DMS79 treated with DMSO at 0.1 percent for 48 hours (cell line): Measurements from ENCODE around the gene NAPA.

Source experiments
- DNase-seq: peaks from one replicate; lab custom pipeline; 2025; lab: John Stamatoyannopoulos, UW

NAPA gene

DNA sequence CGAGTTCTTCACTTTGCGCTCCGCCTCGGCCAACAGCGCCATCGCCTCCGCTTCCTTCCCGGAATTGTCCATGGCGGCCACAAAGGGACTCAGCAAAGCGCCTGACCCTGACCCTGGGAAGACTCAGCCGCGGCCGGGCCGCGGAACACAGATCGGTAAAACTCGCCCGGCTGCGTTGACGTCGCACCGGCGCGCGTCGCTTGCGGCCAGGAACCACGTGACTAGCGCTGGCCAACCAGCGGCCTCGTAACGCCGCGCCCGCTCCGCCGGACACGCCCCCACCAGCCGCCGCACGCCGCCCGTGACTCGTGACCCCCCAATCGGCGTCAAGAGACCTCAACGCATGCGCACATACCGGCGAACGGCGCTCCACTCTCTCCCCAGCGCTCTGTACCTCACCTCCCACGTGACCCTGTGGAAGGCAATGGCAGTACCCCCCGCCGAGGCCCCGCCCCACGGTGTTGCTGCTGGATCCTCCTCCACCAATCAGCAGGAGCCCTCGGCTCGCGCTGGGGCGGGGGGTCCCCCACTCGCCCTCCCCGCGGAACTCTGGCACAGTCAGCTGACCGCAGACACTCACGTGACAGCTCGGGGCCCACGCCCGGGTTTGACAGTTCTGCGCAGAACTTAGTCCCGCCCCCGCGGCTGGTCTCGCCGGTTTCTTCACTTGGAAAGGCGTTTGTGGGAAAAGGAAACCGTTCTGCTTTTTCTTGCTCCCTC is at the start of gene NAPA:
NAPA (minus strand) TSS at position 195 of the 720 bp plus-strand sequence; CDS start at position 72, 123 bp downstream.
- peak; percentile 99 for DNase-seq

DNA sequence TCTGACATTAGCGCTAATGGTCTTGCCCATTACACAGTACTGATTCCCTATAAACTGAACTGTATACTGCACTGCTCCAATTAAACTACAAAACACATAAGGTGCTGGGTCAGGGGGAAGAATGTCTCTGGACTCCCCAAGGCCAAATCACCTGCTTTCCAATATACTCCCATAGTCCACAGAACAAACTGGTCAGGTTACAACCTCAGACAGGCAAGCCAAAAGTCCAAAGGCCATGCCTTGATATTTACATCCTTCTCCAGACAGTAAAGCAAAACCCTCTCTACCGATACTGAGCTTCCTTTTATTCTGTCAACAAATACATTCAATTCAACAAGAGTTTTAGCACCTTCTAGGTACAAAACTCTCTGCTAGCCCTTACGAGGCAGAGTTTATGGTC is 49.2 kb upstream of the NAPA start:
- no peak for DNase-seq

DNA sequence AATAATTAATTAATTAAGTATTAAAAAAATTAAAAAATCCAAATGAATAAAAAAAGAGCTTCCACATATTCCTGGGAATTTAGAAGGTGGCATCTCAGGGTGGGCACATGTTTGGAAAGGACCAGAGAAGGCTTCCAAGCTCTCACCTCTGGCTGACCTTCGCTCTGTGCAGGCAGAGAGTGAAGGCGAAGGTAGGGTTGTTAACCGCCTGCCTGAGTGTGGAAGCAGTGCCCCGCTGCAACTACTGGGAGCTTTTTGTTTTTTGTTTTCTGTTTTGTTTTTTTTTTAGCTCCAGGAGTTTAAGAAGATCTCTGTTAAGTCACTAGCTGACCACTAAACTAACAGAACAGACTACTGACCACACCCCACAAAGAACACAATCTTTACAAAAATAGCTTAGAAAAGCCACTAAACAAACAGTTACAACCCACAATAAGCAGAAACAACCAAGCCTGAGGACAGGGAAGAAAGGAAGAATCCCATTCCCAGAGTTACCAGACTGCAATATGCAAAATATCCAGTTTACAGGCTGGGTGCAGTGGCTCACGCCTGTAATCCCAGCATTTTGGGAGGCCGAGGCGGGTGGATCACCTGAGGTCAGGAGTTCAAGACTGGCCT is 46.7 kb upstream of the NAPA start:
- DNase-seq = no peak

DNA sequence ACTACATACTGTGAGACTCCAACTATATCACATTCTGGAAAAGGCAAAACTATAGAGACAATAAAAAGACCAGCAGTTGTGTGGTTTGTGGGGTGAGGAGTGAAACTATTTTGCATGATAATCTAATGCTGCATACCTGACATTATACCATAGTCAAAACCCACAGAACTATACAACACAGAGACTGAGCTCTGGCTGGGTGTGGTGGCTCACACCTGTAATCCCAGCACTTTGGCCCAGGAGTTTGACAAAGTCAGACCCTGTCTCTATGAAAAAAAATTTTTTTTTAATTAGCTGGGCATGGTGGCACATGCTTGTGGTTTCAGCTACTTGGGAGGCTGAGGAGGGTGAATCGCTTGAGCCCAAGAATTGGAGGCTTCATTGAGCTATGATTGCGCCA is 46.1 kb upstream of the NAPA start:
- DNase-seq = no peak

DNA sequence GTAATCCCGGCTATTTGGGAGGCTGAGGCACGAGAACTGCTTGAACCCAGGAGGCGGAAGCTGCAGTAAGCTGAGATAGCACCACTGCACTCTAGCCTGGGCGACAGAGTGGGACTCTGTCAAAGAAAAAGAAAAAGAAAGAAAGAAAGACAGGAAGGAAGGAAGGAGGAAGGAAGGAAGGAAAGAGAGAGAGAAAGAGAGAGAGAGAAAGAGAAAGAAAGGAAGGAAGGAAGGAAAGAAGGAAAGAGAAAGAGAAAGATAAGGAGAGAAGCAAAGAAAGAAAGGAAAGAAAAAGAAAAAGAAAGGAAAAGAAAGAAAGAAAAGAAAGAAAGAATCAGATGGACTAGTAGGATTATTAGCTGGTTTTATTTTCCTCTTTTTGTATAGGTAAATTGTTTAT is 35.3 kb upstream of the NAPA start:
- no peak for DNase-seq

DNA sequence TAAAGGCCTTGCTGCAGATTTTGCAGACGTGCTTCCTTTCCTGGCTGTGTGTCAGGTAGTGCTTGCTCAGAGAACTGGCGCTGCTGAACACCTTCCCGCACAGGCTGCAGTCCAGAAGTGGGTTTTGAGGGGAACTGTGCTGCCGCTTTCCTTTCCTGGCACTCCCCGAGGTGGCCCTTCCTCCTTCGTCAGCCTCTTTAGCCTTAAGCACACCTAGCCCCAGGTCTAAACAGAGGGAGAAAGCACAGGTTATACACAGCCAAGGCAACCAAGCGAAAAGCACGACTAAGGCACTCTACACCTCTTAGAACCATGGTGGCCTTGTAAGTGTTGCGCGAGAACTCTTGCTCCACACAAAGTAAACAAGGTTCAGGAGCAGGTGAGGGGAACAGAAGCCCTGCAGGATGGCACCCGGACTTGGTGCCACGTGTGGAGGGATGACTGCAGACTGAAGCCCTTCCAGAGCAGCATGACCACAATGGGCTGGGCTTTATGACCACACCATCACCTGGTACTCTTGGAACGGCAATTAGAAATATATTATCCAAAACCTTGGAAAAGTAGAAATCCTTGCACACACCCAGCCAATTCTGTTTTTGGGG is 34.5 kb upstream of the NAPA start:
- DNase-seq = peak; percentile 94

DNA sequence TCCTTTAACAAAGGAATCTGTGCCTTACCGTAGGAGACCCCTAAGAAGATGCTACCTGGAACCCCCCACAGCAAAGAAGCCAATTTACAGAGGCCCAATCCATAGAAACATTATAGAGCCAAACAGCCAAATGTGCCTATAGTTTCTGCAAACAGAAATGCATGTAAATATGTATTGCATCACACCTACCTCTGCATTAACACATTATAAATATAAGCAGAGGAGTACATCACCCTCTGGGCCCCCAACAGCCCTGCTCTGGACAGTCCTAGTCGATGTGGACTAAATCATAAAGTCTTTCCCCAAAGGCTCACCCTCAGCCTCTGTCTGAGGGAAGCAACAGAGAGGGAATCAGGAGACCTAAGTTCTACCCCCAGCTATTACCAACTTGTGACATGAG is 32.3 kb upstream of the NAPA start:
- no peak for DNase-seq

DNA sequence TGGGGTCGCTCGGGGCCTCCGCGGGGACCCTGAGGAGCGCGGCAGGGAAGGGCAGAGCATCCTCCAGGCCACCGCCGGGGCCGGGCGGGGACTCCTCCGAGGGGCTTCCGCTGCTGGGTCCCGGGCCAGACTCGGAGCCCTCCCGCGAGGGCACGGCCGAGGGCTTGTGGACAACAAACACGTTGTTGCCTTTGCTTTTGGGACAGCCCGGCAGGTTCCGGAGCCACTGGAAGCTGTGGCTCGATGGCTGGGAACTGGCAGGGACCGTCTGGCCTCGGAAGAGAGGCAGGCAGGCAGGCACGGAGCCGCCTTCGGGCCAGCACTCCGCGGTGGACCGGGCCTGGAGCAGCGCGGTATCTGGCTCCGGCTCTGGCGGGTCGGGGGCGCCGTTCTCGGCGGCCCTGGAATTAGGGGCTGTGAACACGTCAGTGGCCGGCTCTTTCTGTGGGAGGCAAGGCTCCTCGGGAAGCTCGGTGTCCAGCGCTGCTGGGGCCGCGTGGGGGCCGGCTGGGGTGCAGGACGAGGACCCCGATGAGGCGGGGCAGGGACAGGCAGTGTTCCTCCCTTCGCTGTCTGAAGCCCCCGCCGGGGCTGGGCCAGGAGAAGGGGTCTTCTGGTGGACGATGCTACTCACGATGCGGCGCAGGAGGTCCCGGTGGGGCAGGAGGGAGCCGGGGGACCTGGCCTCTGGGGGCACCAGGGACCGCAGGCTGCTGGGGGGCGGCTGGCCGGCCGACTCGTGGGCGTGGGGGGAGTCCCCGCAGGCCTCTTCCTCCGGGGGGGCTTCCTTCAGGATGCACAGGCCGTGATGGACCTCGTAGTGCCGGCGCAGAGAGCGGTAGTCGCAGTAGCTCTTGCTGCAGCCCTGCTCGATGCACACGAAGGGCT is 30.4 kb upstream of the NAPA start:
- no peak for DNase-seq

DNA sequence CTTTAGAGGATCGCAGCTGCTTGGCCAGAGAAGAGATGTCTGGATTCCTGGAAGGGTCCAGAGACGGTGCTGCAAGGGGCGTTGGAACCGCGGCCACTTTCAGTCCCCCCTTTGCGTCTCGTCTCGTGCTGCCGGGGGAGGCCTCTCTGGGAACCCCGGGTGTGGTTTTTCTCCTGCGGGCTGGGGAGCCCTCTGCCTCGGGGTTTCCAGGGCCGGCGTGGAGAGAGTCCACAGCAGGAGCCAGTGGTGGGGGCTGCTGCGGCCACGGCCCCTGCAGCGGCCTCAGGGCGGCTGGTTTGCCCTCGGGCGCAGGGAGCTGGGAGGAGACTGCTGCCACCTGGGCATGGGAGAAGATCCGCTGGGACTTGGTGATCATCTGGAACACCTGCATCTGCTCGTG is 29.6 kb upstream of the NAPA start:
- DNase-seq = no peak

DNA sequence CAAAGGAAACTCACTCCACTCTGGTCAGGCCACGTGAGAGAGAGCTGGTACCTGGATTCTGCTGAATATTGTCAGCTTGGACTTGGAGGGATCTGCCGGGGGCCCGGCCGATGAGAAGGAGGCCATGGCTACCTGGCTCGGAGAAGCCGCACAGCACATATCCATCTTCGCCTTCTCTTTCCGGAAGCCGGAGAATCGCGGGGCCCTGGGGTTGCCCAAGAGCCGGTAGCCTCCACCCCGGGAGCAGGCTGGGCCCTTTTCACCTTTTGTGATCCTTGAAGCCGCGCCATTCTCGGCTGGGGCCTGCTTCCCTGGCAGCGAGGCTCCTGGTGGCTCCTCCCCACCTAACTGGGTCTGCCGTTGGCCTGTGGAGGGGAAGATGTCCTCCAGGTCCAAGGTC is 29.2 kb upstream of the NAPA start:
- no peak for DNase-seq

DNA sequence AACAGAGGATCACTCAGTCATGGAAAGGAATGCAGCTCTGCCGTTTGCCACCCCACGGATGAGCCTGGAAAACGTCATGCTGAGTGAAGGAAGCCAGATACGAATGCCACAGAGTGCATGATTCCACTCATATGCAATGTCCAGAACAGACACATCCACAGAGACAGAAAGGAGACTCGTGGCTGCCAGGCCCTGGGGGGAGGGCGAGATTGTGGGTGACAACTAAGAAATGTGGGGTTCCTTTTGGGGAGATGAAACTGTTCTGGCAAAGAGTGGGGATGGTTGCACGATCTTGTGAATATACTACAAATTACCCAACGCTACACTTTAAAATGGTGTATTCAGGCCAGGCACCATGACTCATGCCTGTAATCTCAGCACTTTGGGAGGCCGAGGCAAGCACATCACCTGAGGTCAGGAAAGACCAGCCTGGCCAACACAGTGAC is 27.2 kb upstream of the NAPA start:
- no peak for DNase-seq

DNA sequence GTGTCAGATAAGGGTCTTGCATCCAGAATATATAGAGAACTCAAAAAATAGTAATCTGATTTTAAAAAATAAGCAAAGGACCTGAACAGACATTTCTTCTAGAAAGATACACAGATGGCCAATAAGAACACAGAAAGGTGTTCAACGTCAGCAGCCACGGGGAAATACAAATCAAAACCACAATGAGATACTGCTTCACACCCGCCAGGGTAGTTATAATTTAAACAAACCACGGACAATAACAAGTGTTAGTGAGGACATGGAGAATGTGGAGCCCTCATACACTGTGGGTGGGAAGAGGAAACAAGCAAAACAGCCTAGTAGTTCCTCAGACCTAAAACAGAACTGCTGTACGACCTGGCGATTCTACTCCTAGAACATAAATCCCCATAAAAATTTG is 26.7 kb upstream of the NAPA start:
- DNase-seq = no peak

DNA sequence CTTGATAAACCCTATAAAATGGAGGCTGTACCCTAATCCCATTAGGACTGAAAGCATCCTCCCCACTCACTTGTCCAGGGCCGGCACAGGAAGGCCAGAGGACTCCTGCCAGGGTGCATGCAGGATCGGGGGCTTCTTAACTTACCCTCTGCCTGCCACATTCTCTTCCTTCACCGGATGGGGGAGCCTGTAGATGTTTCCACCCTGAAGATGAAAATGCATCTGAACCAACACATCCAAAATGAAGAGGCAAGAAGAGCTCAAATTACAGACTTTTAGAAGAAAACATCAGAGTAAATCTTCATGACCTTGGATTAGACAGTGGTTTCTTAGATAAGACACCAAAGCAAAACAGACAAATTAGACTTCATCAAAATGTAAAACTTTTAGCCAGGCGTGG is 25.9 kb upstream of the NAPA start:
- no peak for DNase-seq

DNA sequence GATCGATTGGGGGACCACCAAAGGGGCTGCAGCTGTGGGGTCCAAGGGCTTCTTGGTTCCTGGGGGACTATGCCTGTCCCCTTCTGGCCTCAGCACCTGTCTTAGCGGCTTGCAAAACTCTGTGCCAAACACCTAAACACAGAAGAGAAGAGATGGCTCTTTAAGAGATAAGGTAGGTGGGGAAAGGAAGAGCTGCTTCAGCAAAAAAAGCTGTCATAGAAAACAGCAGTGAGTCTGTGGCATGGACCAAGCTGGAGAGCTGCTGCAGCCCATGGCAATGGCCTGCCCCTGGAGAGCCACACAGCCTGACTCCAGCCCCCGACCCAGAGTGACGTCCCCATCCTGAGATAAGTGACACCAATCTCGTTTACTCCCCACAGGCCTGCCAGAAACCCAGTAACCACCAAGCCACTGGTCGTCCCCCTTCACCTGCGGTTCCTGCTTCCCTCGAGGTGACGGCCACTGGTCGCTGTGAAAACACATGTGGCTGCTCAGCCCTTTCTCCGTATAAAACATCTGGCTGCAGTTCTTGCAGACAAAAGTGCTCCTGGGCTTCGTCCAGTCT is 25.0 kb upstream of the NAPA start:
- DNase-seq = no peak

DNA sequence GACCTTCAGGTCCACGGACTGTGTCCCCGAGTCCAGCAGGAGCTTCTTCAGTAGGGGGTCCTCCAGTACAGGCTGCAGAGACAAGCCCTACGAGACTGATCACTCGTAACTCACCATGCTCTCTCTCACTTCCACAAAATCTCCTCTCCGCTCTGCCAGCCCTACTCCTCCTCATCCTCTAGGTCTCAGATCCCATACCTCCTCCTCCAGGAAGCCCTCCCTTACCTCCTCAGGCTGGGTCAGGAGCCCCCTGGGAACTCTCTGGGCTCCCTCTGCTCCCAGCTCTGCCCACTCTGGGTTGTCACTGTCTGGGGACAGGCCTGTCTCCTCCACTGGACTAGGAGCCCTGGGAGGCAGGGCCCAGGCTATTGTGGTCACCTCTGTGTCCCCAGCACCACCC is 23.9 kb upstream of the NAPA start:
- DNase-seq = no peak

DNA sequence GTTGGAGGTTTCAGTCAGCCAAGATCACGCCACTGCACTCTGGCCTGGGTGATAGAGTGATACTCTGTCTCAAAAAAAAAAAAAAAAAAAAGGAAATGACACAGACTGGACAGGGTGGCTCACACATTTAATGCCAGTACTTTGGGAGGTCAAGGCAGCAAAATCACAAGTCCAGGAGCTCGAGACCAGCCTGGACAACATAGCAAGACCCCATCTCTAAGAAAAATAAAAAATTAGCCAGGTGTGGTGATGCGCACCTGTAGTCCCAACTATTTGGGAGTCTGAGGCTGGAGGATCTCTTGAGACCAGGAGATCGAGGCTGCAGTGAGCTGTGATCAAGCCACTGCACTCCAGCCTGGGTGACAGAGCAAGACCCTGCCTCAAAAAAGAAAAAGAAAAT is 22.6 kb upstream of the NAPA start:
- no peak for DNase-seq

DNA sequence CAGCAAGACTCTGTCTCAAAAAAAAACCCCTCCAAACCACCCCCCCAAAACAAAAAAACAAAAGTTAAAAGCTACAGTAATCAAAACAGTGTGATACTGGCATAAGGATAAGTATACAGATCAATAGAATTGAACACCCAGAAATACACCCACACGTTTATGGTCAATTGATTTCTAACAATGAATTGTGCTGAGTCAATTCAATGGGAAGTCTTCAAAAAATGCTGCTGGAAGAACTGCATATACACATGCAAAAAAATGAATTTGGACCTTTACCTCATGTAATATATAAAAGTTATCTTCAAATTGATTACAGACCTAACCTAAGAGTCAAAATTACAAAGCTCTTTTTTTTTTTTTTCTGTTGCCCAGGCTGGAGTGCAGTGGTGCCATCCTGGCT is 19.8 kb upstream of the NAPA start:
- no peak for DNase-seq

DNA sequence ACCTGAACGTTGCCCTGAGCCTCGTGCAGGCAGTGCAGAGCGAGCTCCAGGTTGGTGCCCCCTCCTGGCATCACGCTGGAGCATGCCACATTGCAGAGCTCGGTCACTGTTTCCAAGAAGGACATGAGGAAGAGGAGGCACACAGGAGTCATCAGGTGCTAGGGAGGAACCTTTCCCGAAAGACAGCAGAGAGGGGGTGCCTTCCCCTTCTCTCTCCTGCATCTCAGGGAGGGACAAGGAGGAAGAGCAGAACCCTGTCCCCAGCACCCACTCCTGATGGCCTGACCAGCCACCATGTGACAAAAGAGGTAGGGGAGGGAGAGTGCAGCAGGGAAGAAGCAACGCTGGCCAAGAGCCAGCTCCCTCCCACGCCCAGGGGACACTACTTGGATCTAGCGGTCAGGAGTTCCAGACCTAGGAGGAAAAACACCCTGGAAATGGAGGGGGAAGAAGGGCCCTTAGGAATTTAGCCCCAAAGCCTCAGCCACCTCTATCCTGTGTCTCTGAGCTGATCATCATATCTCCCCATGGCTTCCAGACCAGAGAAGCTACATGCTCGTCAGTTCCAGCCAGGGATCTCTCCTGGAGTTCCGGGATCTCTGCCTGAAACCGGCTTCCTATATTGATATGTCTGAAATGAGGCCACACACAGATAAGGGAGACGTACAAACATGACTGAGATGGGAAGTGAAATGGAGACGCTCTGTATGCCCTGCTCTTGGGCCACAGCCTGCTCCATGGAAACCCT is 17.0 kb upstream of the NAPA start:
- DNase-seq = no peak

DNA sequence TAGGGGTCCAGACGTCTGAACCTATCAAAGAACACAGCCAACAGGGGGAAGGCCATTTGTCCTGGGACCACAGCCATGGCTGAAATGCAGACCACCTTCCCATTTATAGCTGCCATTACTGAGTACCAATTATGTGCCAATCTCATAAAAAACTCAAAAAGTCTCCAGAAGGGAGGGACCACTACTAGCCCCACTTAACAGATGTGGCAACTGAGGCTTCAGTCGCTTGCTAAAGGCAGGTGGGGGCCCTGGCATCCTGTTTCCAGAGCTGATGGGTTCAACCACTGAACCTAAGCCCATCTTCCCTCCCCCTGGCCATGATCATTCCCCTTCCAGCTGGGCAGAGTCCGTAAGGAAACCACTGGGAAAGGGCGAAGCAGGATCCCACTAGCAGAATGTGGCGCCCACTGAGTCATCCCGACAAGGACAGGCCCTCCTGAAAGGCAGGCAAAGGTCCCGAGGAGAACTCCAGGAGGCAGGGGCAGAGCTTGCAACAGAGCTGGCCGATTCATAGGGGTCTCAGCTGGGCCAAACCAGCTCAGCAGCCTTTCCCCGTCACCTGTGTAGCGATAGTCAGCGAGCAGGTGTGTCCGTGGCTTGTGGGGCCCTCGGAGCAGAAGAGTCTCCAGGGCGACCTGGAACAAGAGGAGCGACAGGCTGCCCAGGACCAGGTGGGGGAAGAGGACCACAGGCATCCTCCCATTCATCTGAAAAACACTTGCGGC is 14.3 kb upstream of the NAPA start:
- no peak for DNase-seq

DNA sequence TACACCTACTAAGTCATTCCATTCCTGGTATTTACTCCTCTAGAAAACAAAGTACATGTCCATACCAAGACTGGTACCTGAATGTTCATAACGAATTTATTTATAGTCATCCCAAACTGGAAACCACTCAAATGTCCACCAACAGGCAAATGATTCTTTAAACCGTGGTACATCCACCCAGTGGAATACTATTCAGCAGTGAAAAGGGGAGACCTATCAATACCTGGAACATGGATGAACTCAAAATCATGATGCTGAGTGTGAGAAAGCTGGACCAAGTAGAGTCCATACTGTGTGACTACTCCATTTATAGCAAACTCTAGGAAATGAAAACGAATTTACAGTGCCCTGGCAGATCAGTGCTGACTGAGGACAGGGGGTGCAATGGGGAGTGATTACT is 11.9 kb upstream of the NAPA start:
- DNase-seq = no peak

DNA sequence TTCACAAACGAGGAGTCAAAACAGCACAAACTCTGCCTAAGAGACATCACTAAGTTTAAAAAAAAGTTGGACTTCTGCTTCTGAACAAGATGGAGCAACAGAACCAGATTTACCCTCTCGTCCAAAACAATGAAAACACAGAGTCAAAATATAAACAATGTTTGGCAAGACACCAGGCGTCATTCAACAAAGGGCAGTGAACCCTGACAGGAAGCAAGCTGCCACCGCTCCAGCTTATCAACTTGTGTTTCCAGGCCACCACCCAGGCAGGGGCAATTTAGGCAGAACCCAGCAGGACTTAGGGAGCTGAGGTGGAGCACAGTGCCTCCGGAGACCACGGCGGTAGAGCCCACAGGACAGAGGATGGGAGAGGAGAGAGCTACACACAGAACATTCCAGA is 8.6 kb upstream of the NAPA start:
- DNase-seq = peak; percentile 26
